ENCODE results near the gene MGP.

MGP gene

DNA sequence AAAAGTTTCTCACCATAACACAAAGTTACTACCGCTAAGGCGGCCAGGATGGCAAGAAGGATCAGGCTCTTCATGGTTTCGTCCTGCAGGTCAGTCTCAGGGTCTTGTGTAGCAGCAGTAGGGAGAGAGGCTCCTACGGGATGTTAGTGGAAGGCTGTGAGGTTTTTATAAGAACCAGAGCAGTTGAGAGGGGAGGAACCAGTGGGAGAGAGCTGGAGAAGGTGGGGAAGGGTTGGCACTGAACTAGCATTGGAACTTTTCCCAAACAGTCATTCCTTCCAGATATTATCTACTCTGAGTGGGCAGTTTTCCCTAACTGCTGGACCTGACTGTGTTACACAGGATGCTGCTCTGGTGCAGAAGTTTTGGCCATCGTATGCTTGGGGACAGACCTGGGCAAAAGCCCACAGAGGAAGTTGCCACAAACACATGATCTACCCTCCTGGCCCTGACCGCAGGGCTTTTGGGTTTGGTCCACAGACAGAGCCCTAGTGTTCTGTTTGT lies at the start of gene MGP:
Gene MGP (minus strand): TSS at position 137 of the 504 bp plus-strand sequence. CDS start 63 bp downstream, at position 74.
- no peak within 1 kb of the TSS for H3K4me3 ChIP-seq (ENCODE audit: low read depth, low read length)
- TF ChIP-seq, protein P1, sequence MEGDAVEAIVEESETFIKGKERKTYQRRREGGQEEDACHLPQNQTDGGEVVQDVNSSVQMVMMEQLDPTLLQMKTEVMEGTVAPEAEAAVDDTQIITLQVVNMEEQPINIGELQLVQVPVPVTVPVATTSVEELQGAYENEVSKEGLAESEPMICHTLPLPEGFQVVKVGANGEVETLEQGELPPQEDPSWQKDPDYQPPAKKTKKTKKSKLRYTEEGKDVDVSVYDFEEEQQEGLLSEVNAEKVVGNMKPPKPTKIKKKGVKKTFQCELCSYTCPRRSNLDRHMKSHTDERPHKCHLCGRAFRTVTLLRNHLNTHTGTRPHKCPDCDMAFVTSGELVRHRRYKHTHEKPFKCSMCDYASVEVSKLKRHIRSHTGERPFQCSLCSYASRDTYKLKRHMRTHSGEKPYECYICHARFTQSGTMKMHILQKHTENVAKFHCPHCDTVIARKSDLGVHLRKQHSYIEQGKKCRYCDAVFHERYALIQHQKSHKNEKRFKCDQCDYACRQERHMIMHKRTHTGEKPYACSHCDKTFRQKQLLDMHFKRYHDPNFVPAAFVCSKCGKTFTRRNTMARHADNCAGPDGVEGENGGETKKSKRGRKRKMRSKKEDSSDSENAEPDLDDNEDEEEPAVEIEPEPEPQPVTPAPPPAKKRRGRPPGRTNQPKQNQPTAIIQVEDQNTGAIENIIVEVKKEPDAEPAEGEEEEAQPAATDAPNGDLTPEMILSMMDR (IDR thresholded peaks at IDR 0.05; ENCODE audit: control insufficient read depth, extremely low read depth, insufficient read depth), result no peak
- no peak for DNase-seq (ENCODE audit: low read depth)

- DNase-seq (ENCODE audit: low read depth), result no peak
- TF ChIP-seq, protein P1 (IDR thresholded peaks at IDR 0.05; ENCODE audit: control insufficient read depth, extremely low read depth, insufficient read depth), result no peak
- H3K4me3 ChIP-seq (ENCODE audit: low read depth, low read length), result no peak overlapping the region
Observed at GRCh38 chr12:14935031-14935430, 49.4 kb upstream of the MGP start.

DNA sequence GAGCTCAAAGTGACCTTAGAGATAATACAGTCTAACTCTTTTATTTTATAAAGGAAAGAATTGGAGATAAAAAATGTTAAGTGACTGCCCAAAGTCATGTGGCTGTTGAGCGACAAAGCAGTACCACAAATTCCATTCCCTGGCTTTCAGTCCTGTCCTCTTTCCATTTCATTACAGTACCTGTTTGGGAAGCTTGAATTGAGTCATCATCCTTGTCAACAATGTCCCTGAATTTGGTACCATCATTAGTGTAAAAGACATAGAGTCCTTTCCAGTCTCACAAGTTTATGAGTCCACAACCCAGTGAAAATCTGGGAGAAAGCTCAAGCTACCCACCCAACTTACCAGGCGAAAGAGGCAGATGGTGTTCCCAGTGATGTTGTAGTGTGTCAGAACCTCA lies 48.9 kb upstream of the MGP start:
- no peak overlapping the region for H3K4me3 ChIP-seq (ENCODE audit: low read depth, low read length)
- DNase-seq (ENCODE audit: low read depth), result no peak
- TF ChIP-seq, protein P1 (IDR thresholded peaks at IDR 0.05; ENCODE audit: control insufficient read depth, extremely low read depth, insufficient read depth), result no peak

GRCh38 chr12:14931791-14932560 lies 46.3 kb upstream of the MGP start:
- no peak overlapping the region for H3K4me3 ChIP-seq (ENCODE audit: low read depth, low read length)
- DNase-seq (ENCODE audit: low read depth), result no peak
- TF ChIP-seq, protein P1 (IDR thresholded peaks at IDR 0.05; ENCODE audit: control insufficient read depth, extremely low read depth, insufficient read depth), result no peak

DNA sequence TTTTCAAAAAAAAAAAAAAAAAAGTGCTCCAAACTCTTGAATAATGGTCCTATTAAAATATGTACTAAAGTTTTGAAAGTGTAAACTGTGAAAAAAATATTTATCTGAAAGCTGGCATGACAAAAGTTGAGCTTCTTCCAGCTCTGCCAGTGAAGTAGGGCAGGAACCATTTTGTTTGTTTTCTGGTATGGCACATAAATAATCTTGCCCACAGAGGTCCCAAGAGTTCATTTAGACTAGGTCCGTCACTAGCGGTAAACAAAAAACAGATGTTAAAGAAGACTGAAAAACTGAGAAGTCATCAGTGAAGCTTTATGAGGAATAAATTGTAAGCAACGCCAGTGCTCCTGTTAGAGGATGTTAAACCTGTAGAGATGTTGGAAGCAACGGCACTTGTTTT lies 45.7 kb upstream of the MGP start:
- TF ChIP-seq, protein P1 (IDR thresholded peaks at IDR 0.05; ENCODE audit: control insufficient read depth, extremely low read depth, insufficient read depth), result no peak
- H3K4me3 ChIP-seq (ENCODE audit: low read depth, low read length), result no peak overlapping the region
- DNase-seq (ENCODE audit: low read depth), result no peak

GRCh38 chr12:14930299-14930698 lies 44.6 kb upstream of the MGP start:
- TF ChIP-seq, protein P1 (IDR thresholded peaks at IDR 0.05; ENCODE audit: control insufficient read depth, extremely low read depth, insufficient read depth), result no peak

More at GRCh38 chr12:14930299-14930698, 44.6 kb upstream of the MGP start:
- no peak for DNase-seq (ENCODE audit: low read depth)
- H3K4me3 ChIP-seq (ENCODE audit: low read depth, low read length), result no peak overlapping the region

All from LNCaP clone FGC (cell line).